Sciatic nerve (tissue), 2 donors: ENCODE measurements around the gene CPNE4. TPM values are rescaled to one million over a fixed set of nuclear protein-coding genes. Genes with fewer than 3 reads are reported as not detected.
"Not testable (repeated sequence)": the region's sequence is repeated elsewhere in the genome, so short reads cannot be mapped to it uniquely, and the experiment has no call there.

Experiments used
- ATAC-seq: fragments of 200-7000 bp; cut with Tn5 transposase; one replicate; pipeline ENCODE4 v1.9.1; 2020; ENCODE audit warnings: mild to moderate bottlenecking, moderate library complexity
- DNase-seq: peaks from one replicate; pipeline ENCODE4 v3.0.0-alpha.2; 2020; ENCODE audit warnings: low spot score
- intact Hi-C: fragments of 100-400 bp; cut with DNase I; formaldehyde crosslinking; loops from one replicate; pipeline ENCODE4 v1.14.2; 2022
- total RNA-seq: library from RNA; stranded (reverse); fragmentation: NEBNext Ultra II Directional; extraction: Animal tissue kit (Norgen Biotek cat#: 25700); gene quantifications from one replicate; pipeline ENCODE4 v1.2.1, GENCODE V29; 2021
- donor health status: DM: no; HTN: no; CAD: no.
- donor health status: DM: no; HTN: no; CAD: no.

The CPNE4 gene
- total RNA-seq, 1 donor from 2014 or later = 0.18 TPM

- ATAC-seq = no peak
- no peak for DNase-seq
- intact Hi-C loops = no loop called here
Observed at GRCh38 chr3:131975047-131975446, 59.8 kb downstream of the CPNE4 start.

GRCh38 chr3:131973731-131974130, 61.1 kb downstream of the CPNE4 start:
- DNase-seq (no peak), ATAC-seq (no peak)
- intact Hi-C loops = no loop called here

GRCh38 chr3:131972550-131972949, 62.3 kb downstream of the CPNE4 start:
- peak; percentile 48 for ATAC-seq
- intact Hi-C loops = no loop called here

GRCh38 chr3:131972091-131972490, 62.7 kb downstream of the CPNE4 start:
- ATAC-seq (peak; percentile 39), DNase-seq (no peak)
- intact Hi-C loops = no loop called here

More at GRCh38 chr3:131972550-131972949, 62.3 kb downstream of the CPNE4 start:
- no peak for DNase-seq

- DNase-seq = not testable (repeated sequence)
Observed at GRCh38 chr3:131963442-131963841, 71.4 kb downstream of the CPNE4 start.

GRCh38 chr3:131962982-131963381, 71.8 kb downstream of the CPNE4 start:
- DNase-seq = no peak
- intact Hi-C loops = no loop called here
- no peak for ATAC-seq

More at GRCh38 chr3:131963442-131963841, 71.4 kb downstream of the CPNE4 start:
- ATAC-seq, intact Hi-C loops: not testable (repeated sequence)

GRCh38 chr3:131960324-131960723, 74.5 kb downstream of the CPNE4 start:
- intact Hi-C loops = no loop called here
- ATAC-seq = no peak
- DNase-seq = no peak

GRCh38 chr3:131957980-131958379, 76.8 kb downstream of the CPNE4 start:
- ATAC-seq (no peak), DNase-seq (no peak)
- intact Hi-C loops = no loop called here

GRCh38 chr3:131957511-131957910, 77.3 kb downstream of the CPNE4 start:
- DNase-seq = no peak
- intact Hi-C loops = no loop called here
- no peak for ATAC-seq

GRCh38 chr3:131948806-131949205, 86.0 kb downstream of the CPNE4 start:
- no peak for DNase-seq
- ATAC-seq = no peak

GRCh38 chr3:131944676-131945075, 90.1 kb downstream of the CPNE4 start:
- intact Hi-C loops = no loop called here
- DNase-seq (no peak), ATAC-seq (no peak)

More at GRCh38 chr3:131948806-131949205, 86.0 kb downstream of the CPNE4 start:
- intact Hi-C loops = no loop called here

- DNase-seq (no peak), ATAC-seq (no peak)
- intact Hi-C loops = no loop called here
Observed at GRCh38 chr3:131933665-131934064, 101.1 kb downstream of the CPNE4 start.

GRCh38 chr3:131928593-131928992, 106.2 kb downstream of the CPNE4 start:
- no peak for DNase-seq
- ATAC-seq = no peak

GRCh38 chr3:131925571-131925970, 109.2 kb downstream of the CPNE4 start:
- intact Hi-C loops = no loop called here
- DNase-seq = no peak
- ATAC-seq = no peak

More at GRCh38 chr3:131928593-131928992, 106.2 kb downstream of the CPNE4 start:
- intact Hi-C loops = no loop called here

- ATAC-seq (no peak), DNase-seq (no peak)
- intact Hi-C loops = no loop called here
Observed at GRCh38 chr3:131922356-131922755, 112.5 kb downstream of the CPNE4 start.

- DNase-seq (no peak), ATAC-seq (no peak)
- intact Hi-C loops = no loop called here
Observed at GRCh38 chr3:131917006-131917405, 117.8 kb downstream of the CPNE4 start.

GRCh38 chr3:131914090-131914691, 120.6 kb downstream of the CPNE4 start:
- intact Hi-C loops = no loop called here
- ATAC-seq (no peak), DNase-seq (no peak)

GRCh38 chr3:131912255-131912654, 122.6 kb downstream of the CPNE4 start:
- DNase-seq (no peak), ATAC-seq (no peak)
- intact Hi-C loops = no loop called here

- DNase-seq (no peak), ATAC-seq (no peak)
- intact Hi-C loops = no loop called here
Observed at GRCh38 chr3:131907796-131908195, 127.0 kb downstream of the CPNE4 start.

- intact Hi-C loops = no loop called here
- ATAC-seq (no peak), DNase-seq (no peak)
Observed at GRCh38 chr3:131903988-131904415, 130.8 kb downstream of the CPNE4 start.

- intact Hi-C loops = no loop called here
- ATAC-seq = no peak
Observed at GRCh38 chr3:131901686-131902085, 133.1 kb downstream of the CPNE4 start.

More at GRCh38 chr3:131901686-131902085, 133.1 kb downstream of the CPNE4 start:
- no peak for DNase-seq
